SH-SY5Y (cell line): ENCODE measurements around the gene SERINC3.

ENCODE experiments used
- GATA2 ChIP-seq: IDR thresholded peaks from 2 replicates; pipeline ENCODE4 v1.6.1; 2011; ENCODE audit warnings: mild to moderate bottlenecking, low read depth, low read length
- GATA3 ChIP-seq: IDR thresholded peaks from 2 replicates; pipeline ENCODE4 v1.6.1; 2011; ENCODE audit warnings: low read depth, mild to moderate bottlenecking, low read length, moderate library complexity

SERINC3 gene

GRCh38 chr20:44543358-44543757, 21.5 kb upstream of the SERINC3 start:
- TF ChIP-seq GATA2 (no peak), GATA3 (no peak)

GRCh38 chr20:44542890-44543289, 21.0 kb upstream of the SERINC3 start:
- no peak for TF ChIP-seq GATA3
- no peak for TF ChIP-seq GATA2

- no peak for TF ChIP-seq GATA2
- no peak for TF ChIP-seq GATA3
Measured at GRCh38 chr20:44541992-44542391, 20.1 kb upstream of the SERINC3 start.

- no peak for TF ChIP-seq GATA2
Measured at GRCh38 chr20:44540834-44541233, 19.0 kb upstream of the SERINC3 start.

GRCh38 chr20:44537993-44538392, 16.1 kb upstream of the SERINC3 start:
- TF ChIP-seq GATA3 (no peak), GATA2 (no peak)

GRCh38 chr20:44536175-44536574, 14.3 kb upstream of the SERINC3 start:
- TF ChIP-seq GATA3 (no peak), GATA2 (no peak)

- TF ChIP-seq GATA3 (no peak), GATA2 (no peak)
Measured at GRCh38 chr20:44533928-44534327, 12.1 kb upstream of the SERINC3 start.

GRCh38 chr20:44532981-44533331, 11.1 kb upstream of the SERINC3 start:
- TF ChIP-seq GATA3 (no peak), GATA2 (no peak)

GRCh38 chr20:44532259-44532980, 10.6 kb upstream of the SERINC3 start:
- no peak for TF ChIP-seq GATA3
- TF ChIP-seq GATA2: no peak

- TF ChIP-seq GATA3 (no peak), GATA2 (no peak)
Measured at GRCh38 chr20:44528309-44528708, 6.4 kb upstream of the SERINC3 start.

- TF ChIP-seq GATA3 (no peak), GATA2 (no peak)
Measured at GRCh38 chr20:44527716-44528199, 5.9 kb upstream of the SERINC3 start.

GRCh38 chr20:44526129-44526528, 4.3 kb upstream of the SERINC3 start:
- TF ChIP-seq GATA3 (no peak), GATA2 (no peak)

- TF ChIP-seq GATA3 (no peak), GATA2 (no peak)
Measured at GRCh38 chr20:44523746-44524145, 1.9 kb upstream of the SERINC3 start.

- TF ChIP-seq GATA3 (no peak), GATA2 (no peak)
Measured at GRCh38 chr20:44522841-44523240, 971 bp upstream of the SERINC3 start.

GRCh38 chr20:44520881-44521280, 989 bp downstream of the SERINC3 start:
- TF ChIP-seq GATA3 (no peak), GATA2 (no peak)

- TF ChIP-seq GATA3 (no peak), GATA2 (no peak)
Measured at GRCh38 chr20:44518248-44518647, 3.6 kb downstream of the SERINC3 start.

- TF ChIP-seq GATA2: no peak
- no peak for TF ChIP-seq GATA3
Measured at GRCh38 chr20:44517454-44517853, 4.4 kb downstream of the SERINC3 start.
